Fibroblast of villous mesenchyme (primary cell): ENCODE results near the gene SLC18A2. TPM values are rescaled to one million over a fixed set of nuclear protein-coding genes. Genes with fewer than 3 reads are reported as not detected.

Experiments
- DNase-seq: peaks from one replicate; pipeline ENCODE4 v3.0.0-alpha.2; 2010; ENCODE audit warnings: low read depth
- H3K4me3 ChIP-seq: 2 replicates; pipeline ENCODE4 v1.5.1; 2011; ENCODE audit warnings: low read depth, mild to moderate bottlenecking, low read length
- total RNA-seq: library from RNA; depleted of rRNA; stranded (reverse); fragments of >200 nt; gene quantifications from 2 replicates; pipeline ENCODE4 v1.2.3, GENCODE V29; 2012
- TF ChIP-seq, protein P1 (sequence below): IDR thresholded peaks from 2 replicates; pipeline ENCODE4 v1.5.1; 2012; ENCODE audit warnings: low read depth, mild to moderate bottlenecking, low read length; ENCODE audit not compliant: insufficient read depth

SLC18A2 gene
- total RNA-seq, 1 donor = under 0.01 TPM

DNA sequence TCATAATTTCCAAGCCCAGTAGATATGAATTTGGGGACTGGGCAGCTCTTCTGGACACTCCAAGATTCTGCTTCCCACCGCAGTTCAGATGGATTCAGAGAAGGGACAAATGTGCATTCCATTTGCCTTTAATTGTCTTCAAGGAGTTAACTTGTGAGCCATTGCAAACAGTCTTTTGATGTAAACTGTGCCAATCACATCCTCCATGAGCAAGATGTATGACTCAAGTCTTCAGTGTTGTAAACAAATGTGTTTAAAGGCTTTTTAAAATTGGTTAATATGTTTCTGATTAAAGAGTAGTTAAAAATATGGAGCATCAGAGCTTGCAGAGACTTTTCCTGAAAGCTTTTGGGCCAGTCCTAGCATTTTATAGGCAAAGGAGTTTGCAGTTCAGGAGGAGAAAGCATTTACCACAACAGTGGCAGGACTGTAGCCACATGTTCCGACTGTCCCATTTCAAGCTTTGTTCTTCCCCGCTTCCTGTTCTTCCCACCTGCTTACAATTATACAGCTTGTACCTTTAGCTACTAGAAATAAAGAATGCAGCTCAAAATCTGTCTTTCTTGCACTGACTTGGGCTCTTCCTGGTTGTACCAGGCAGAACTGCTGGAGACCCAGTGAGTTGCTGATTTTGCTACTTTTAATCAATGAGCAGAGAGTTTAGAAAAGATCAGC, 6.2 kb downstream of the SLC18A2 start:
- TF ChIP-seq, protein P1, sequence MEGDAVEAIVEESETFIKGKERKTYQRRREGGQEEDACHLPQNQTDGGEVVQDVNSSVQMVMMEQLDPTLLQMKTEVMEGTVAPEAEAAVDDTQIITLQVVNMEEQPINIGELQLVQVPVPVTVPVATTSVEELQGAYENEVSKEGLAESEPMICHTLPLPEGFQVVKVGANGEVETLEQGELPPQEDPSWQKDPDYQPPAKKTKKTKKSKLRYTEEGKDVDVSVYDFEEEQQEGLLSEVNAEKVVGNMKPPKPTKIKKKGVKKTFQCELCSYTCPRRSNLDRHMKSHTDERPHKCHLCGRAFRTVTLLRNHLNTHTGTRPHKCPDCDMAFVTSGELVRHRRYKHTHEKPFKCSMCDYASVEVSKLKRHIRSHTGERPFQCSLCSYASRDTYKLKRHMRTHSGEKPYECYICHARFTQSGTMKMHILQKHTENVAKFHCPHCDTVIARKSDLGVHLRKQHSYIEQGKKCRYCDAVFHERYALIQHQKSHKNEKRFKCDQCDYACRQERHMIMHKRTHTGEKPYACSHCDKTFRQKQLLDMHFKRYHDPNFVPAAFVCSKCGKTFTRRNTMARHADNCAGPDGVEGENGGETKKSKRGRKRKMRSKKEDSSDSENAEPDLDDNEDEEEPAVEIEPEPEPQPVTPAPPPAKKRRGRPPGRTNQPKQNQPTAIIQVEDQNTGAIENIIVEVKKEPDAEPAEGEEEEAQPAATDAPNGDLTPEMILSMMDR = no peak
- DNase-seq = no peak
- H3K4me3 ChIP-seq = no peak overlapping the region

DNA sequence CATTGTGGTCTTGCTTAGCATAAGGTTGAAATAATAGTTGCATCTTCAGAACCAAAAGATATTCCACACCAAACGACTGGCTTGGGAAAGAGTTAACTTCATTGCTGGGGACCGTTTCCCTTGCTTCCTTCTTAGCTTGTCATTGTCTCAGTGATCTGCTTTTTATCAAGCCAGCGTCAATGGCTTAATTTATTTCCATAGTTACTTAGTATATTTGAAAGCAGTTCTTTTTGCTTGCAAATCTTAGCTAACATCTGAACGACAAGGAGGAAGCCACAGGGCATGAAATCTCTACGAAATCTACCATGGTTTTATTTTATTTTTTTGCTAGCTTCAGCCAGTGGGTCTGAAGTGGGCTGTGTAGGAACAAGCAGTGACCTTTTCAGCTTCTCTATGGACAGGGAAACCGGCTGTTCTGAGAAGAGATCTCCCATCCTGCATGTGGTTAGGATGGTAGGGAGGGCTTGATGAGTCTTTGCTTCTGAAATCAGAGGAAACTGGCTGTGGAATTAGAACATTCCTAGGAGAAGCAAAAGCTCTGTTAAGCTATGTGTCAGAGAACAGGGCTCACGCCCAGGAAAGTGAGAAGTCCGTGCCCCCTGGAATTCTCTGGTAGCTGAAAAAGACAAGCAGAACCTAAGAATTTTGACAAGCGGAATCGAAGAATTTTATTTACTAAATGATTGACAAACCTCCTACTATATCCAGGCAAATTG, 8.0 kb downstream of the SLC18A2 start:
- TF ChIP-seq, protein P1 = no peak
- no peak overlapping the region for H3K4me3 ChIP-seq
- no peak for DNase-seq

DNA sequence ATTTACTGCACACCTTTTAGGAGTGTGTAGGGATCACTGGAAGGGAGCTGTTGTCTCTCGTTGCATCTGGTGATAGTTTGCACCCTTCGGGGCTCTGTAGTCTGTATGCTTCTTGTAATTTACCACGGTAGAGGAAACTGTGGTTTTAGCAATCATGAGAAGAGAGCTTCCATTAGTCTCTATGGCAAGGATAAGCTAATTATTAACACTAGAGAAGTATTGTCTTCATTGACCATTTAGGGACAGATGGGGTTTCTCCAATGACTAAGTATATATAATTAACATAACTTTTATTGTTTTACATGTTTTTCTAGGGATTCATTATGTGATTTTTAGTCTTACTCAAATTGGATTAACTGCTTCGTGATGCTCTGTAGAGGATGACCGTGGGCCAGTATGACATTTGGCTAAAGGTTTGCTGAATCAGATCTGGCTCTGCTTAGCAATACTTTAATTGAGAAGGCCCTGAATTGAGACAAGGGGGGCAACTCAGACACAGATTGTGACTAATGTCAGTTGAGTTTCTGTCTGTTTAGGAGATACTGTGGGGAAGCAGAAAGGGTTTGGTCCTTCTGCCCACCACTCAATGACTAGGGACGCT, 8.7 kb downstream of the SLC18A2 start:
- no peak for DNase-seq
- no peak overlapping the region for H3K4me3 ChIP-seq
- TF ChIP-seq, protein P1 = no peak

DNA sequence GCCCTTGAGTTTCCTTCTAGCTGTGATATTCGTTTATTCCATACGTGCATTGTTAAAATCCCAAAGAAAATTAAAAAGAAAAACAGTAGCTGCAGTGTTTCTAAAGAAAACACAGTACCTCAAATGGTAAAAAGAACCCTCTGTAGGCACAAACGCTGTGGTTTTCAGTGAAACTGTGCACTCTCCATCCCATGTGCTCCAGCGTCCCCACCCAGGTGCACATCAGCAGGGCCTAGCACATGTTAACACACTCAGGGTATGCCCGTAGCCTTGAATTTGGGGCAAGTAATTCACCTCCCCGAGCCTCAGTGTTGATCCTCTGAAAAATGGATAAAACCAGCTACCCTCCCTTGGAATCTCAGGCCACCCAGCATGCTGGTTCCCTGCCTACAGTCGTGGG, 9.5 kb downstream of the SLC18A2 start:
- DNase-seq = no peak
- no peak overlapping the region for H3K4me3 ChIP-seq
- TF ChIP-seq, protein P1 = no peak

DNA sequence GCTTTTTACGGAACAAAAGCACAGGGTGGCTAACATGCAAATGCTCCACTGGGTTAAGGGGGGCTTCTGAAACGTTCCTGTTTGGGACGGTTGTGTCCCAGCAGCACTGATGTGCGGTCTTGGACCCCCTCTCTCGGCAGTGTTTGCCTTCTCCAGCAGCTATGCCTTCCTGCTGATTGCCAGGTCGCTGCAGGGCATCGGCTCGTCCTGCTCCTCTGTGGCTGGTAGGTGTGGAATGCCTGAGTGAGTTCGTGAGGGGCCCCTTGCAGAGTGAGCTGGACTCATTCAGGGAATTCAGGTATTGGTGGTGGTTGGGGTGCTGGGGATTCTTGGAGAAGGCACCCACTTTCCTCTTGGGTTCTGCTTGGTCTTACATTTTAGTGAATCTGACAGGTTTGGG, 13.0 kb downstream of the SLC18A2 start:
- TF ChIP-seq, protein P1 = no peak
- no peak for DNase-seq

DNA sequence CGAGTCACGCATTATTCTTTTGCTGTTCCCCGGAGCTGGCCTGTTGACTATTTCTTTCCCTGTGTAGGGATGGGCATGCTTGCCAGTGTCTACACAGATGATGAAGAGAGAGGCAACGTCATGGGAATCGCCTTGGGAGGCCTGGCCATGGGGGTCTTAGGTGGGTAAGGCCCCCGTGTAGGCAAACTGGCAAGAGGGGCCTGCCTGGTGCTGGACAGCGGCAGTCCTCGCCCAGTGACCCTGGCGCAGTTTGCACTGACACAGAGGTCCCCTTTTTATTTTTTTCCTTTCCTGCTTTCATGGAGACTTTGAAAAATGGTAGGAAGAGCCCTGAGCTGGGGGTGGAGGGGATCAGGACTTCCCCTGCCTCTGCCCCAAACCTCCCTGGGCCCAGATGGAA, 13.4 kb downstream of the SLC18A2 start:
- no peak for DNase-seq
- TF ChIP-seq, protein P1 = no peak
- no peak overlapping the region for H3K4me3 ChIP-seq

More for the DNA sequence above, 13.0 kb downstream of the SLC18A2 start:
- H3K4me3 ChIP-seq = no peak overlapping the region
